HCT116 (cell line): Measurements from ENCODE around the gene GALK1. TPM values are rescaled to one million over a fixed set of nuclear protein-coding genes. Genes with fewer than 3 reads are reported as not detected.

Experiments used
- ATAC-seq: fragments of 200-7000 bp; cut with Tn5 transposase; 2 replicates; pipeline ENCODE4 v1.9.1; 2020; ENCODE audit warnings: mild to moderate bottlenecking, moderate library complexity
- BruUV-seq: library from RNA; stranded (reverse); fragments of 400-500 nt; replicated peaks from 2 replicates; lab custom pipeline; 2021; lab: Mats Ljungman, UMichigan
- CTCF ChIA-PET: fragments of 300-600 bp; sonication (Branson Sonifier 250); formaldehyde crosslinking; loops from one replicate; lab custom pipeline; 2021; ENCODE audit warnings: antibody characterized with exemption; lab: Charles Lee
- POLR2A ChIA-PET: fragments of 300-600, 350-600 bp; sonication (Branson Sonifier 250); formaldehyde crosslinking; loops from one replicate; lab custom pipeline; 2021; ENCODE audit warnings: antibody characterized with exemption; lab: Charles Lee
- RAD21 ChIA-PET, 2 experiments: fragments of 300-600 bp; sonication (Branson Sonifier 250); formaldehyde crosslinking; loops; one replicate each; lab custom pipeline; 2023; ENCODE audit warnings: low total read pairs in 2 of 2; ENCODE audit not compliant: uncharacterized antibody in 2 of 2, unreplicated experiment in 2 of 2, low non-redundant PET in 1 of 2; lab: Charles Lee
- DNase-seq: peaks from one replicate; pipeline ENCODE4 v3.0.0-alpha.2; 2010; ENCODE audit warnings: low read depth, low spot score
- H2AFZ ChIP-seq: fragments of 200-600 bp; shearing (Covaris generic), sonication (generic); 2 replicates; pipeline ENCODE4 v1.6.1; 2017; ENCODE audit warnings: low read depth, mixed run types, mixed read lengths, antibody characterized with exemption, low read length; ENCODE audit not compliant: poor library complexity, severe bottlenecking
- H3K27ac ChIP-seq: 2 replicates; pipeline ENCODE4 v1.5.1; 2012; ENCODE audit warnings: low read depth, low read length
- H3K27me3 ChIP-seq: fragments of 200-600 bp; sonication (generic); 2 replicates; pipeline ENCODE4 v1.6.1; 2016; ENCODE audit warnings: mixed run types, low read length, mixed read lengths; ENCODE audit not compliant: insufficient read depth
- H3K36me3 ChIP-seq, 2 experiments: fragments of 200-500 bp in 1 of 2; fragments of 200-600 bp in 1 of 2; sonication (Bioruptor generic) in 1 of 2; sonication (generic) in 1 of 2; 2 replicates each; pipeline versions ENCODE4 v1.5.1 to v1.6.1; 2014 to 2016; ENCODE audit warnings: low read length in 2 of 2, inconsistent platforms in 1 of 2, mixed read lengths in 1 of 2, mixed run types in 1 of 2; ENCODE audit not compliant: insufficient read depth in 2 of 2, control insufficient read depth in 1 of 2
- H3K4me1 ChIP-seq, 2 experiments: fragments of 200-600 bp in 1 of 2; sonication (generic) in 1 of 2; 2 replicates each; pipeline versions ENCODE4 v1.5.1 to v1.6.1; 2012 to 2017; ENCODE audit warnings: low read length in 2 of 2, inconsistent platforms in 1 of 2, mild to moderate bottlenecking in 1 of 2, mixed read lengths in 1 of 2, mixed run types in 1 of 2, moderate library complexity in 1 of 2; ENCODE audit not compliant: insufficient read depth in 2 of 2, control insufficient read depth in 1 of 2
- H3K4me2 ChIP-seq: fragments of 200-600 bp; sonication (generic); 2 replicates; pipeline ENCODE4 v1.6.1; 2017; ENCODE audit warnings: mixed run types, low read length, mixed read lengths
- H3K4me3 ChIP-seq, 2 experiments: fragments of 200-600 bp in 1 of 2; sonication (generic) in 1 of 2; replicated peaks in 1 of 2; 2 replicates each; pipeline ENCODE4 v1.5.1; 2011 to 2016; ENCODE audit warnings: low read length in 2 of 2, control low read depth in 1 of 2, low read depth in 1 of 2, mild to moderate bottlenecking in 1 of 2, mixed read lengths in 1 of 2, mixed run types in 1 of 2
- H3K79me2 ChIP-seq: fragments of 200-600 bp; sonication (generic); 2 replicates; pipeline ENCODE4 v1.6.1; 2017; ENCODE audit warnings: mild to moderate bottlenecking, mixed run types, low read length, moderate library complexity, mixed read lengths; ENCODE audit not compliant: insufficient read depth
- H3K9ac ChIP-seq: fragments of 200-600 bp; sonication (generic); 2 replicates; pipeline ENCODE4 v1.6.1; 2016; ENCODE audit warnings: low read length, mixed read lengths
- H3K9me2 ChIP-seq: fragments of 200-600 bp; sonication (generic), shearing (Covaris generic); 2 replicates; pipeline ENCODE4 v1.6.1; 2017; ENCODE audit warnings: mixed run types, mild to moderate bottlenecking, moderate library complexity; ENCODE audit not compliant: insufficient read depth
- H3K9me3 ChIP-seq, 2 experiments: fragments of 200-500 bp in 1 of 2; fragments of 200-600 bp in 1 of 2; sonication (Bioruptor generic) in 1 of 2; sonication (generic) in 1 of 2; 2 replicates each; pipeline ENCODE4 v1.6.1; 2014 to 2017; ENCODE audit warnings: low read length in 2 of 2, mixed read lengths in 2 of 2, inconsistent platforms in 1 of 2, low read depth in 1 of 2, mild to moderate bottlenecking in 1 of 2, mixed run types in 1 of 2, moderate library complexity in 1 of 2; ENCODE audit not compliant: control insufficient read depth in 1 of 2, insufficient read depth in 1 of 2
- H4K20me1 ChIP-seq: fragments of 200-600 bp; sonication (generic), shearing (Covaris generic); 2 replicates; pipeline ENCODE4 v1.6.1; 2017; ENCODE audit warnings: mixed run types, mild to moderate bottlenecking, moderate library complexity; ENCODE audit not compliant: insufficient read depth
- CBX3 ChIP-seq: IDR thresholded peaks from 2 replicates; pipeline ENCODE4 v1.6.1; 2012; ENCODE audit warnings: low read depth
- CEBPB ChIP-seq: IDR thresholded peaks from 2 replicates; pipeline ENCODE4 v1.6.1; 2012; ENCODE audit warnings: low read depth
- EGR1 ChIP-seq: IDR thresholded peaks from 2 replicates; pipeline ENCODE4 v1.6.1; 2012; ENCODE audit warnings: low read depth
- ELF1 ChIP-seq: IDR thresholded peaks from 2 replicates; pipeline ENCODE4 v1.6.1; 2012; ENCODE audit warnings: low read depth, borderline replicate concordance
- FOSL1 ChIP-seq: IDR thresholded peaks from 2 replicates; pipeline ENCODE4 v1.6.1; 2012; ENCODE audit warnings: low read depth
- JUND ChIP-seq: IDR thresholded peaks from 2 replicates; pipeline ENCODE4 v1.6.1; 2012
- MAX ChIP-seq: IDR thresholded peaks from 2 replicates; pipeline ENCODE4 v1.6.1; 2012
- RAD21 ChIP-seq: IDR thresholded peaks from 2 replicates; pipeline ENCODE4 v1.6.1; 2012; ENCODE audit warnings: low read depth, mild to moderate bottlenecking
- SP1 ChIP-seq: IDR thresholded peaks from 2 replicates; pipeline ENCODE4 v1.6.1; 2012; ENCODE audit warnings: low read depth
- ZFX ChIP-seq: fragments of 450-650 bp; IDR thresholded peaks from 2 replicates; pipeline ENCODE4 v1.6.1; 2017
- intact Hi-C: fragments of 100-400 bp; cut with micrococcal nuclease; formaldehyde crosslinking; loops from 2 replicates; pipeline ENCODE4 v1.10.0; 2022
- total RNA-seq: library from RNA; stranded (reverse); gene quantifications from one replicate; pipeline ENCODE4 v1.2.1, GENCODE V29; 2021; ENCODE audit not compliant: unreplicated experiment
- TF ChIP-seq, protein P1 (sequence below), 3 experiments: fragments of 200-600 bp in 1 of 3; sonication (generic) in 1 of 3; IDR thresholded peaks in 2 of 3; conservative IDR thresholded peaks in 1 of 3; 2 replicates each; pipeline ENCODE4 v1.5.1; 2012 to 2017; ENCODE audit warnings: low read depth in 2 of 3, low read length in 2 of 3, antibody characterized with exemption in 1 of 3, borderline replicate concordance in 1 of 3, control low read depth in 1 of 3, mild to moderate bottlenecking in 1 of 3, mixed read lengths in 1 of 3, mixed run types in 1 of 3, moderate library complexity in 1 of 3; ENCODE audit not compliant: insufficient read depth in 1 of 3
- TF ChIP-seq, protein P2 (sequence below): IDR thresholded peaks from 2 replicates; pipeline ENCODE4 v1.6.1; 2011; ENCODE audit warnings: mild to moderate bottlenecking, low read length, moderate library complexity; ENCODE audit not compliant: insufficient replicate concordance; ENCODE audit errors: extremely low read depth
- TF ChIP-seq, protein P3 (sequence below): IDR thresholded peaks from 2 replicates; pipeline ENCODE4 v1.6.1; 2012; ENCODE audit warnings: low read depth

GALK1 gene
- total RNA-seq, 1 experiment from 2014 or later, result 57.8 TPM

GRCh38 chr17:75756451-75757085, 8.4 kb downstream of the GALK1 start:
- POLR2A ChIA-PET, result no interaction called here
- RAD21 ChIA-PET, result no interaction called here
- Histone ChIP-seq H3K36me3 (peaks cover 15 to 62% of the 10 kb centered on the region in 2 experiments; a peak in 3 of 4 replicates), H2AFZ (no peak overlapping the region), H3K27me3 (no peaks in the 10 kb centered on the region), H4K20me1 (no peaks in the 10 kb centered on the region), H3K9me2 (no peaks in the 10 kb centered on the region), H3K4me1 (peaks cover 0 to 6% of the 10 kb centered on the region in 2 experiments; a peak in 1 of 4 replicates), H3K4me2 (no peak overlapping the region), H3K79me2 (no peaks in the 10 kb centered on the region), H3K27ac (no peak overlapping the region), H3K9ac (no peak overlapping the region), H3K9me3 (no peaks in the 10 kb centered on the region), H3K4me3 (no peak overlapping the region)
- intact Hi-C loops, result loop anchor here (10.0 kb wide), 1 partner anchor 332 kb away; no protein-coding TSS in a partner anchor
- CTCF ChIA-PET, result no interaction called here
- ATAC-seq (no peak), DNase-seq (no peak)
- no TSS peak for BruUV-seq
- TF ChIP-seq JUND (no peak), CEBPB (no peak), FOSL1 (no peak), EGR1 (no peak), ZFX (no peak), SP1 (no peak), CBX3 (no peak), MAX (no peak), ELF1 (no peak), RAD21 (no peak)
- TF ChIP-seq, protein P1, sequence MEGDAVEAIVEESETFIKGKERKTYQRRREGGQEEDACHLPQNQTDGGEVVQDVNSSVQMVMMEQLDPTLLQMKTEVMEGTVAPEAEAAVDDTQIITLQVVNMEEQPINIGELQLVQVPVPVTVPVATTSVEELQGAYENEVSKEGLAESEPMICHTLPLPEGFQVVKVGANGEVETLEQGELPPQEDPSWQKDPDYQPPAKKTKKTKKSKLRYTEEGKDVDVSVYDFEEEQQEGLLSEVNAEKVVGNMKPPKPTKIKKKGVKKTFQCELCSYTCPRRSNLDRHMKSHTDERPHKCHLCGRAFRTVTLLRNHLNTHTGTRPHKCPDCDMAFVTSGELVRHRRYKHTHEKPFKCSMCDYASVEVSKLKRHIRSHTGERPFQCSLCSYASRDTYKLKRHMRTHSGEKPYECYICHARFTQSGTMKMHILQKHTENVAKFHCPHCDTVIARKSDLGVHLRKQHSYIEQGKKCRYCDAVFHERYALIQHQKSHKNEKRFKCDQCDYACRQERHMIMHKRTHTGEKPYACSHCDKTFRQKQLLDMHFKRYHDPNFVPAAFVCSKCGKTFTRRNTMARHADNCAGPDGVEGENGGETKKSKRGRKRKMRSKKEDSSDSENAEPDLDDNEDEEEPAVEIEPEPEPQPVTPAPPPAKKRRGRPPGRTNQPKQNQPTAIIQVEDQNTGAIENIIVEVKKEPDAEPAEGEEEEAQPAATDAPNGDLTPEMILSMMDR (IDR thresholded peaks at IDR 0.05 in 2 of 3, conservative IDR thresholded peaks at IDR 0.05 in 1 of 3; ENCODE audit: borderline replicate concordance in 1 of 3, insufficient read depth in 1 of 3, low read depth in 2 of 3, low read length in 2 of 3), result no peak
- TF ChIP-seq, protein P2, sequence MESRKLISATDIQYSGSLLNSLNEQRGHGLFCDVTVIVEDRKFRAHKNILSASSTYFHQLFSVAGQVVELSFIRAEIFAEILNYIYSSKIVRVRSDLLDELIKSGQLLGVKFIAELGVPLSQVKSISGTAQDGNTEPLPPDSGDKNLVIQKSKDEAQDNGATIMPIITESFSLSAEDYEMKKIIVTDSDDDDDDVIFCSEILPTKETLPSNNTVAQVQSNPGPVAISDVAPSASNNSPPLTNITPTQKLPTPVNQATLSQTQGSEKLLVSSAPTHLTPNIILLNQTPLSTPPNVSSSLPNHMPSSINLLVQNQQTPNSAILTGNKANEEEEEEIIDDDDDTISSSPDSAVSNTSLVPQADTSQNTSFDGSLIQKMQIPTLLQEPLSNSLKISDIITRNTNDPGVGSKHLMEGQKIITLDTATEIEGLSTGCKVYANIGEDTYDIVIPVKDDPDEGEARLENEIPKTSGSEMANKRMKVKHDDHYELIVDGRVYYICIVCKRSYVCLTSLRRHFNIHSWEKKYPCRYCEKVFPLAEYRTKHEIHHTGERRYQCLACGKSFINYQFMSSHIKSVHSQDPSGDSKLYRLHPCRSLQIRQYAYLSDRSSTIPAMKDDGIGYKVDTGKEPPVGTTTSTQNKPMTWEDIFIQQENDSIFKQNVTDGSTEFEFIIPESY, result no peak
- TF ChIP-seq, protein P3, sequence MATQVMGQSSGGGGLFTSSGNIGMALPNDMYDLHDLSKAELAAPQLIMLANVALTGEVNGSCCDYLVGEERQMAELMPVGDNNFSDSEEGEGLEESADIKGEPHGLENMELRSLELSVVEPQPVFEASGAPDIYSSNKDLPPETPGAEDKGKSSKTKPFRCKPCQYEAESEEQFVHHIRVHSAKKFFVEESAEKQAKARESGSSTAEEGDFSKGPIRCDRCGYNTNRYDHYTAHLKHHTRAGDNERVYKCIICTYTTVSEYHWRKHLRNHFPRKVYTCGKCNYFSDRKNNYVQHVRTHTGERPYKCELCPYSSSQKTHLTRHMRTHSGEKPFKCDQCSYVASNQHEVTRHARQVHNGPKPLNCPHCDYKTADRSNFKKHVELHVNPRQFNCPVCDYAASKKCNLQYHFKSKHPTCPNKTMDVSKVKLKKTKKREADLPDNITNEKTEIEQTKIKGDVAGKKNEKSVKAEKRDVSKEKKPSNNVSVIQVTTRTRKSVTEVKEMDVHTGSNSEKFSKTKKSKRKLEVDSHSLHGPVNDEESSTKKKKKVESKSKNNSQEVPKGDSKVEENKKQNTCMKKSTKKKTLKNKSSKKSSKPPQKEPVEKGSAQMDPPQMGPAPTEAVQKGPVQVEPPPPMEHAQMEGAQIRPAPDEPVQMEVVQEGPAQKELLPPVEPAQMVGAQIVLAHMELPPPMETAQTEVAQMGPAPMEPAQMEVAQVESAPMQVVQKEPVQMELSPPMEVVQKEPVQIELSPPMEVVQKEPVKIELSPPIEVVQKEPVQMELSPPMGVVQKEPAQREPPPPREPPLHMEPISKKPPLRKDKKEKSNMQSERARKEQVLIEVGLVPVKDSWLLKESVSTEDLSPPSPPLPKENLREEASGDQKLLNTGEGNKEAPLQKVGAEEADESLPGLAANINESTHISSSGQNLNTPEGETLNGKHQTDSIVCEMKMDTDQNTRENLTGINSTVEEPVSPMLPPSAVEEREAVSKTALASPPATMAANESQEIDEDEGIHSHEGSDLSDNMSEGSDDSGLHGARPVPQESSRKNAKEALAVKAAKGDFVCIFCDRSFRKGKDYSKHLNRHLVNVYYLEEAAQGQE, result no peak
